Gastroesophageal sphincter (tissue), 3 donors: ENCODE data around the gene SREBF2.
"Not testable (repeated sequence)": the region's sequence is repeated elsewhere in the genome, so short reads cannot be mapped to it uniquely, and the experiment has no call there.

Source experiments
- POLR2A ChIP-seq, 2 donors: fragments of 450-650 bp; IDR thresholded peaks; one replicate each; pipeline ENCODE4 v1.6.1; 2017; ENCODE audit warnings: antibody characterized with exemption in 2 of 2, mild to moderate bottlenecking in 2 of 2, moderate library complexity in 1 of 2
- POLR2AphosphoS5 ChIP-seq: sonication (generic); formaldehyde crosslinking; IDR thresholded peaks from one replicate; pipeline ENCODE4 v1.6.1; 2017; ENCODE audit warnings: antibody characterized with exemption
- TF ChIP-seq, protein P1 (sequence below), 4 experiments: fragments of 200-600 bp in 2 of 4; fragments of 450-650 bp in 2 of 4; sonication (generic) in 1 of 4; IDR thresholded peaks; one replicate each; pipeline ENCODE4 v1.5.1; 2017 to 2019; ENCODE audit warnings: antibody characterized with exemption in 4 of 4, mild to moderate bottlenecking in 2 of 4, moderate library complexity in 2 of 4

DNA sequence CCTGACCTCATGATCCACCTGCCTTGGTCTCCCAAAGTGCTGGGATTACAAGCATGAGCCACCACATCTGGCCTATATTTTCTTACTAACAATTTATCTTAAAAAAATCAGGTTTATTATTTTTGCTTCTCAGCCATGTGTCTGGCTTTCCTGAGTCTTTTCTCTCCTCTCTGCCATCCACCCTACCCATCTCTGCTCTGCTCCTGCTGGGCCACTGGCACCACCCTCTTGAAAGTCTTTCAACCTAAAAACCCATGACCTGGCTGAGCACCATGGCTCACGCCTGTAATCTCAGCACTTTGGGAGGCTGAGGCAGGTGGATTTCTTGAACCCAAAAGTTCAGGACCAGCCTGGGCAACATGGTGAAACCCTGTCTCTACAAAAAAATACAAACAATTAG, 37.2 kb downstream of the SREBF2 start:
- TF ChIP-seq POLR2AphosphoS5; POLR2A (IDR thresholded peaks at IDR 0.05): not testable (repeated sequence)
- TF ChIP-seq, protein P1, sequence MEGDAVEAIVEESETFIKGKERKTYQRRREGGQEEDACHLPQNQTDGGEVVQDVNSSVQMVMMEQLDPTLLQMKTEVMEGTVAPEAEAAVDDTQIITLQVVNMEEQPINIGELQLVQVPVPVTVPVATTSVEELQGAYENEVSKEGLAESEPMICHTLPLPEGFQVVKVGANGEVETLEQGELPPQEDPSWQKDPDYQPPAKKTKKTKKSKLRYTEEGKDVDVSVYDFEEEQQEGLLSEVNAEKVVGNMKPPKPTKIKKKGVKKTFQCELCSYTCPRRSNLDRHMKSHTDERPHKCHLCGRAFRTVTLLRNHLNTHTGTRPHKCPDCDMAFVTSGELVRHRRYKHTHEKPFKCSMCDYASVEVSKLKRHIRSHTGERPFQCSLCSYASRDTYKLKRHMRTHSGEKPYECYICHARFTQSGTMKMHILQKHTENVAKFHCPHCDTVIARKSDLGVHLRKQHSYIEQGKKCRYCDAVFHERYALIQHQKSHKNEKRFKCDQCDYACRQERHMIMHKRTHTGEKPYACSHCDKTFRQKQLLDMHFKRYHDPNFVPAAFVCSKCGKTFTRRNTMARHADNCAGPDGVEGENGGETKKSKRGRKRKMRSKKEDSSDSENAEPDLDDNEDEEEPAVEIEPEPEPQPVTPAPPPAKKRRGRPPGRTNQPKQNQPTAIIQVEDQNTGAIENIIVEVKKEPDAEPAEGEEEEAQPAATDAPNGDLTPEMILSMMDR (IDR thresholded peaks at IDR 0.05) = not testable (repeated sequence)
